OCI-LY3 (cell line): ENCODE results near the gene NODAL.
A peak's percentile ranks its signal among the peaks of the same experiment; 100 is the strongest.

Experiments
- H2AFZ ChIP-seq: fragments of 200-600, 300-600 bp; shearing (Covaris generic); 2 replicates; pipeline ENCODE4 v1.6.0; 2014; ENCODE audit warnings: antibody characterized with exemption, low read depth, low read length
- H3K27ac ChIP-seq: fragments of 200-600, 300-600 bp; sonication (generic); 2 replicates; pipeline ENCODE4 v1.5.1; 2014; ENCODE audit warnings: mild to moderate bottlenecking, low read length, moderate library complexity, mixed read lengths
- H3K27me3 ChIP-seq: fragments of 200-600, 300-600 bp; sonication (generic); 2 replicates; pipeline ENCODE4 v1.6.1; 2014; ENCODE audit warnings: low read depth, low read length, mixed read lengths
- H3K36me3 ChIP-seq: fragments of 200-600, 300-600 bp; sonication (generic); replicated peaks from 2 replicates; pipeline ENCODE3; 2014; ENCODE audit warnings: low read depth, low read length, mixed read lengths
- H3K4me1 ChIP-seq: fragments of 300-600, 200-600 bp; sonication (generic); 2 replicates; pipeline ENCODE4 v1.6.1; 2014; ENCODE audit warnings: low read length, mixed read lengths
- H3K4me2 ChIP-seq: fragments of 200-600, 300-600 bp; sonication (generic); 2 replicates; pipeline ENCODE4 v1.6.1; 2014; ENCODE audit warnings: low read length, mixed read lengths
- H3K4me3 ChIP-seq: fragments of 300-600, 200-600 bp; sonication (generic); 2 replicates; pipeline ENCODE4 v1.5.1; 2014; ENCODE audit warnings: antibody characterized with exemption, mild to moderate bottlenecking, low read length, moderate library complexity
- H3K79me2 ChIP-seq: fragments of 300-600, 200-600 bp; shearing (Covaris generic); 2 replicates; pipeline ENCODE4 v1.6.1; 2014; ENCODE audit warnings: mild to moderate bottlenecking, low read length, mixed read lengths
- H3K9ac ChIP-seq: fragments of 300-600, 200-600 bp; shearing (Covaris generic); 2 replicates; pipeline ENCODE4 v1.6.0; 2014; ENCODE audit warnings: mild to moderate bottlenecking, low read length, moderate library complexity
- H3K9me3 ChIP-seq: fragments of 200-600, 300-600 bp; shearing (Covaris generic); 2 replicates; pipeline ENCODE4 v1.6.1; 2014; ENCODE audit warnings: low read length, mixed read lengths; ENCODE audit not compliant: insufficient read depth
- H4K20me1 ChIP-seq: fragments of 200-600, 300-600 bp; sonication (generic); 2 replicates; pipeline ENCODE4 v1.6.1; 2016; ENCODE audit warnings: low read length, mixed read lengths; ENCODE audit not compliant: insufficient read depth
- CTCF ChIP-seq: fragments of 200-600, 300-600 bp; sonication (generic); IDR thresholded peaks from 2 replicates; pipeline ENCODE4 v1.5.1; 2014; ENCODE audit warnings: antibody characterized with exemption, low read length, low read depth
- EZH2phosphoT487 ChIP-seq: fragments of 200-600 bp; shearing (Covaris generic); IDR thresholded peaks from 2 replicates; pipeline ENCODE4 v1.6.1; 2018; ENCODE audit warnings: antibody characterized with exemption, mixed run types, low read depth

NODAL gene

GRCh38 chr10:70479626-70480238 is 38.3 kb upstream of the NODAL start:
- H3K4me1 ChIP-seq = peaks cover 24% of the 10 kb centered on the region
- peaks cover 4% of the 10 kb centered on the region for H3K36me3 ChIP-seq
- no peak for TF ChIP-seq EZH2phosphoT487
- no peak for TF ChIP-seq CTCF
- peak overlapping the region; percentile 93 for H3K9ac ChIP-seq
- H3K4me3 ChIP-seq = peak overlapping the region; percentile 97
- H3K79me2 ChIP-seq = peaks cover 42% of the 10 kb centered on the region
- H3K4me2 ChIP-seq = peak overlapping the region; percentile 99
- H4K20me1 ChIP-seq = peaks cover 7% of the 10 kb centered on the region; the same call in 1 of the 2 replicates
- no peaks in the 10 kb centered on the region for H3K27me3 ChIP-seq
- no peak overlapping the region for H2AFZ ChIP-seq
- H3K9me3 ChIP-seq = no peaks in the 10 kb centered on the region
- H3K27ac ChIP-seq = peak overlapping the region; percentile 42

DNA sequence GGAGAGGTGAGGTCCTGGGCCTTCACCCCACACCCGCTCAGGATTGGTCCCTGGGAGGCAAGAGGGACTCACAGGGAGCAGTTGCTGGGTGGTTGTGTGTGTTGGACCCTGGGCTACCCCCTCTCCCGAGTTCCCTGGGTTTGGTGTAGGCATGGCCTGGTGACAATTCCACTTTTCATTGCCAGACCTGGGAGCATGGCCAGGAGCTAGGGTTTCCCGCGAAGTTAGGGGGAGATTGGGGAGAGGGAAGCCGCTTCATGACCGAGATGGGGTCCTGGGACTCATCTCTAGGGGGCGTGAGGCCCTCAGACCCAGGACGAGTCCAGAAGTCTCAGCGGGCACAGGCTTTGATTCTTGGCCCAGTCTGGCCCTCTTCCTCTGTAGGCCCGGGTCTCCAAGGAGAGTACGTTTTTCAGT is 37.7 kb upstream of the NODAL start:
- Histone ChIP-seq H3K4me3 (peak overlapping the region; percentile 97), H3K9ac (peak overlapping the region; percentile 93)

DNA sequence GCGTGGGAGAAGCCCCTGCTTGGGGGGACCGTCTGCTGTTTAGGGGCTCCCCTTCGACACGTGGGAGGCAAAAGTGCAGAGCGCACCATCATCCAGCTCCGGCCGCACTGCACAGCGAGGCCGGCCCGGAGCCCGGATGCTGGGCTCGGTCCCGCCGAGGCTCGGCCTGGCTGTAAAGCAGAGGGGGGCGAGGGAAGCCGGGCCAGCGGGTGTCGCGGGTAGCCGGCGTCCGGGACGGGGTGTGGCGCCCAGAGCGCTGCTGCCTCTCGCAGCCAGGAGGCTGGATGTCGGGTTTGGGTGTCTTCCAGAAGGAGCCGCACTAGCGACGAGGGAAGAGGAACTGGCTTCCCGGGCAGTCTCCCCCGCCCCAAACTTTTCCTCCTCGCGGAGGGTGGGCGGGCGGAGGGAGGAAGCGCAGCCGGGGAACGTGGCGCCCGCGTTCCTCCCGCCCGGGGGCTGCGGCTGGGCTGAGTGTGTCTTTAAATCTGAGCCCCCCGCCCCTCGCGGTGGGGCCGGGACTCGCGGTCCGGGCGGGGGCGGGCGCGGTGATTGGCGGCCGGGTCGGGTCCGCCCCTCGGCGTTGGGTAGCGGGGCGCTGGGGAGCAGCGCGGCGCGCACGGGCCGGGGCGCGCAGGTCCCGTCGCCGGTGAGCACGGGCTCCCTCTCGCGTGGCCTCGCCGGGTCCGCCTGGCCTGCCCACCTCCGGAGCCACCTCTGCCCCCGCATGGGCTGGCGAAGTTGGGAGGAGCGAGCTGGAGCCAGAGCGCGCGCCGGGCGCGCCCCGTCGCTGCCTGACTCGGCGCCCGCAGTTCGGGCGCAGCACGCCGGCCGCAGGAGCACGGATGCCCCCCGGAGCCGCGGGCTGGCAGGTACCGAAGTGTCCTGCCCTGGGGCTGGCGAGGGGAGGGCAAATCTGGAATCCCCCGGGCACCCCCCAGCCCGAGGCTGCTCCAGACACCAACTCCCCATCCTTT is 37.0 kb upstream of the NODAL start, which contains the start of gene PALD1:
Gene PALD1 (plus strand): TSS at position 577 of the 974 bp plus-strand sequence. CDS start 47,185 bp downstream, outside the sequence.
- peaks cover 4% of the 10 kb centered on the region for H3K36me3 ChIP-seq
- H3K9ac ChIP-seq = peak within 1 kb of the TSS; percentile 93
- peak within 1 kb of the TSS; percentile 42 for H3K27ac ChIP-seq
- H3K4me1 ChIP-seq = peaks cover 24% of the 10 kb centered on the region
- H3K27me3 ChIP-seq = no peaks in the 10 kb centered on the region
- H3K9me3 ChIP-seq = no peaks in the 10 kb centered on the region
- H4K20me1 ChIP-seq = peaks cover 7% of the 10 kb centered on the region; the same call in 1 of the 2 replicates
- TF ChIP-seq CTCF = no peak
- no peak for TF ChIP-seq EZH2phosphoT487
- H2AFZ ChIP-seq = peak within 1 kb of the TSS; percentile 23; the same call in 1 of the 2 replicates
- peak within 1 kb of the TSS; percentile 97 for H3K4me3 ChIP-seq
- peak within 1 kb of the TSS; percentile 99 for H3K4me2 ChIP-seq
- H3K79me2 ChIP-seq = peaks cover 42% of the 10 kb centered on the region

More for the DNA sequence above, 37.7 kb upstream of the NODAL start:
- H3K27ac ChIP-seq = peak overlapping the region; percentile 42
- H3K79me2 ChIP-seq = peaks cover 42% of the 10 kb centered on the region
- H4K20me1 ChIP-seq = peaks cover 7% of the 10 kb centered on the region; the same call in 1 of the 2 replicates
- peaks cover 24% of the 10 kb centered on the region for H3K4me1 ChIP-seq
- peaks cover 4% of the 10 kb centered on the region for H3K36me3 ChIP-seq
- H2AFZ ChIP-seq = no peak overlapping the region
- peak overlapping the region; percentile 99 for H3K4me2 ChIP-seq
- no peaks in the 10 kb centered on the region for H3K27me3 ChIP-seq
- no peaks in the 10 kb centered on the region for H3K9me3 ChIP-seq
- no peak for TF ChIP-seq EZH2phosphoT487
- TF ChIP-seq CTCF = peak; percentile 43
